OCI-LY7 (cell line): ENCODE measurements around the gene E2F7.

Source experiments
- EZH2phosphoT487 ChIP-seq: fragments of 200-600 bp; sonication (generic); IDR thresholded peaks from 2 replicates; pipeline ENCODE4 v1.6.1; 2018; ENCODE audit warnings: low read depth, borderline replicate concordance, mild to moderate bottlenecking, mixed run types, antibody characterized with exemption, low read length, moderate library complexity, mixed read lengths
- TF ChIP-seq, protein P1 (sequence below): fragments of 200-600 bp; sonication (generic); conservative IDR thresholded peaks from 2 replicates; pipeline ENCODE4 v1.5.1; 2014; ENCODE audit warnings: mild to moderate bottlenecking, antibody characterized with exemption, low read length, moderate library complexity, mixed read lengths

DNA sequence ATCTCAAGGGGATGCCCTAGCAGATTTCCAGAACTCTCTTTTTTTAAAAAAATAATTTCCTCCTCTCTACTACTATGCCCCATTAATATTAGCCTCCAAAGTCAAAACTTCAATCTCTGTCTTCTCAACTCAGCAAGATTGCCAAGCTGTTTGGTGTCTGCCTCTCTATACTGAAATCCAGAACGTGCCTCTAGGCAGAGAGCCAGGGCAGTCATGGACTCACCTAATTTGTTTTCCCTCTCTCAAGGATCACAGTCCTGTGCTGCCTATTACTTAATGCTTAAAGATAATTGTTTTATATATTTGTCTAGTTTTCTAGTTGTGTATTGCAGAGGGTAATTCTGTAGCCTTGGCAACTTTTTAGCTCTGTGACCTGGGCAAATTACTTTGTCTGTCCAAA lies 74.7 kb downstream of the E2F7 start:
- TF ChIP-seq, protein P1, sequence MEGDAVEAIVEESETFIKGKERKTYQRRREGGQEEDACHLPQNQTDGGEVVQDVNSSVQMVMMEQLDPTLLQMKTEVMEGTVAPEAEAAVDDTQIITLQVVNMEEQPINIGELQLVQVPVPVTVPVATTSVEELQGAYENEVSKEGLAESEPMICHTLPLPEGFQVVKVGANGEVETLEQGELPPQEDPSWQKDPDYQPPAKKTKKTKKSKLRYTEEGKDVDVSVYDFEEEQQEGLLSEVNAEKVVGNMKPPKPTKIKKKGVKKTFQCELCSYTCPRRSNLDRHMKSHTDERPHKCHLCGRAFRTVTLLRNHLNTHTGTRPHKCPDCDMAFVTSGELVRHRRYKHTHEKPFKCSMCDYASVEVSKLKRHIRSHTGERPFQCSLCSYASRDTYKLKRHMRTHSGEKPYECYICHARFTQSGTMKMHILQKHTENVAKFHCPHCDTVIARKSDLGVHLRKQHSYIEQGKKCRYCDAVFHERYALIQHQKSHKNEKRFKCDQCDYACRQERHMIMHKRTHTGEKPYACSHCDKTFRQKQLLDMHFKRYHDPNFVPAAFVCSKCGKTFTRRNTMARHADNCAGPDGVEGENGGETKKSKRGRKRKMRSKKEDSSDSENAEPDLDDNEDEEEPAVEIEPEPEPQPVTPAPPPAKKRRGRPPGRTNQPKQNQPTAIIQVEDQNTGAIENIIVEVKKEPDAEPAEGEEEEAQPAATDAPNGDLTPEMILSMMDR: no peak
- TF ChIP-seq EZH2phosphoT487: no peak
